IMR-90 (cell line): Measurements from ENCODE around the gene LRRC10. TPM values are rescaled to one million over a fixed set of nuclear protein-coding genes. Genes with fewer than 3 reads are reported as not detected.

Experiments used
- ATAC-seq: fragments of 200-7000 bp; cut with Tn5 transposase; 2 replicates; pipeline ENCODE4 v1.9.1; 2020; ENCODE audit warnings: low read depth, mild to moderate bottlenecking, moderate library complexity
- BruUV-seq: library from RNA; stranded (reverse); fragments of 400-500 nt; replicated peaks from 2 replicates; lab custom pipeline; 2021; lab: Mats Ljungman, UMichigan
- CTCF ChIA-PET: fragments of 300-600 bp; formaldehyde crosslinking; extraction: SDS; loops from one replicate; lab custom pipeline; 2021; ENCODE audit warnings: antibody characterized with exemption; lab: Yijun Ruan, JAX
- POLR2A ChIA-PET: fragments of 300-600 bp; sonication (Branson Sonifier 250); formaldehyde crosslinking; loops from one replicate; lab custom pipeline; 2022; ENCODE audit warnings: antibody characterized with exemption; ENCODE audit not compliant: unreplicated experiment; lab: Charles Lee
- DNase-seq: peaks from one replicate; pipeline ENCODE4 v3.0.0; 2013
- H2AFZ ChIP-seq: replicated peaks from 2 replicates; pipeline ENCODE3; 2013; ENCODE audit warnings: low read length, mild to moderate bottlenecking; ENCODE audit not compliant: poor library complexity
- H2AK5ac ChIP-seq: 2 replicates; pipeline ENCODE4 v1.6.1; 2013; ENCODE audit warnings: low read depth, low read length, inconsistent platforms
- H2AK9ac ChIP-seq: replicated peaks from 2 replicates; pipeline ENCODE3; 2013; ENCODE audit warnings: mild to moderate bottlenecking, low read depth, low read length, moderate library complexity; ENCODE audit not compliant: poor library complexity
- H2BK120ac ChIP-seq: 2 replicates; pipeline ENCODE4 v1.6.1; 2013; ENCODE audit warnings: low read depth, low read length, inconsistent platforms
- H2BK15ac ChIP-seq: 3 replicates; pipeline ENCODE4 v1.6.1; 2013; ENCODE audit warnings: low read depth, low read length, inconsistent platforms
- H2BK20ac ChIP-seq: 2 replicates; pipeline ENCODE4 v1.6.1; 2013; ENCODE audit warnings: low read depth, mild to moderate bottlenecking, inconsistent platforms, low read length, moderate library complexity
- H2BK5ac ChIP-seq: 2 replicates; pipeline ENCODE4 v1.6.1; 2013; ENCODE audit warnings: mild to moderate bottlenecking, low read depth, low read length, inconsistent platforms; ENCODE audit not compliant: poor library complexity, severe bottlenecking
- H3K14ac ChIP-seq: replicated peaks from 2 replicates; pipeline ENCODE4 v1.6.1; 2013; ENCODE audit warnings: low read depth, low read length, inconsistent platforms
- H3K18ac ChIP-seq: 2 replicates; pipeline ENCODE4 v1.6.1; 2013; ENCODE audit warnings: low read depth, low read length, control low read depth
- H3K23ac ChIP-seq: 2 replicates; pipeline ENCODE4 v1.6.1; 2013; ENCODE audit warnings: low read depth, low read length, inconsistent platforms
- H3K27ac ChIP-seq: 2 replicates; pipeline ENCODE4 v1.5.1; 2013; ENCODE audit warnings: mild to moderate bottlenecking, control low read depth, low read length; ENCODE audit not compliant: insufficient read depth
- H3K27me3 ChIP-seq: 2 replicates; pipeline ENCODE4 v1.6.1; 2013; ENCODE audit warnings: low read length; ENCODE audit not compliant: control insufficient read depth, insufficient read depth
- H3K36me3 ChIP-seq: 2 replicates; pipeline ENCODE4 v1.6.1; 2013; ENCODE audit warnings: low read length, mixed read lengths; ENCODE audit not compliant: control insufficient read depth, insufficient read depth
- H3K4ac ChIP-seq: 2 replicates; pipeline ENCODE4 v1.6.1; 2013; ENCODE audit warnings: low read depth, low read length, inconsistent platforms
- H3K4me1 ChIP-seq: 2 replicates; pipeline ENCODE4 v1.6.1; 2013; ENCODE audit warnings: low read length, mixed read lengths; ENCODE audit not compliant: control insufficient read depth, insufficient read depth
- H3K4me2 ChIP-seq: 2 replicates; pipeline ENCODE4 v1.6.1; 2013; ENCODE audit warnings: low read depth, mild to moderate bottlenecking, control low read depth, low read length, moderate library complexity
- H3K4me3 ChIP-seq: 2 replicates; pipeline ENCODE4 v1.5.1; 2013; ENCODE audit warnings: low read depth, mild to moderate bottlenecking, control low read depth, low read length, moderate library complexity; ENCODE audit not compliant: insufficient read depth
- H3K56ac ChIP-seq: 2 replicates; pipeline ENCODE4 v1.6.1; 2013; ENCODE audit warnings: low read length, inconsistent platforms; ENCODE audit not compliant: insufficient read depth; ENCODE audit errors: extremely low read depth
- H3K79me1 ChIP-seq, 2 experiments: 2 replicates each; pipeline ENCODE4 v1.6.1; 2013; ENCODE audit warnings: low read length in 2 of 2, inconsistent platforms in 1 of 2, low read depth in 1 of 2
- H3K9ac ChIP-seq: 2 replicates; pipeline ENCODE4 v1.6.1; 2013; ENCODE audit warnings: low read depth, low read length, control low read depth
- H3K9me1 ChIP-seq: 2 replicates; pipeline ENCODE4 v1.6.1; 2013; ENCODE audit warnings: low read length, inconsistent platforms; ENCODE audit not compliant: insufficient read depth
- H3K9me3 ChIP-seq: 2 replicates; pipeline ENCODE4 v1.6.1; 2013; ENCODE audit warnings: low read length; ENCODE audit not compliant: control insufficient read depth, insufficient read depth
- H4K20me1 ChIP-seq: 2 replicates; pipeline ENCODE4 v1.6.1; 2013; ENCODE audit warnings: low read length, inconsistent platforms; ENCODE audit not compliant: insufficient read depth
- H4K5ac ChIP-seq: 2 replicates; pipeline ENCODE4 v1.6.1; 2013; ENCODE audit warnings: mild to moderate bottlenecking, low read depth, low read length, control low read depth
- H4K8ac ChIP-seq, 2 experiments: 2 replicates each; pipeline ENCODE4 v1.6.1; 2013; ENCODE audit warnings: low read depth in 2 of 2, low read length in 2 of 2, control low read depth in 1 of 2, inconsistent platforms in 1 of 2
- H4K91ac ChIP-seq: 2 replicates; pipeline ENCODE4 v1.6.1; 2013; ENCODE audit warnings: low read depth, low read length, inconsistent platforms; ENCODE audit not compliant: insufficient read depth
- BHLHE40 ChIP-seq: fragments of 150-350 bp; IDR thresholded peaks from 2 replicates; pipeline ENCODE4 v1.6.1; 2016; ENCODE audit warnings: mild to moderate bottlenecking, low read depth, low read length
- CEBPB ChIP-seq: IDR thresholded peaks from 2 replicates; pipeline ENCODE4 v1.6.1; 2012; ENCODE audit warnings: low read depth, low read length, improper control_type of control experiment
- CHD1 ChIP-seq: IDR thresholded peaks from 2 replicates; pipeline ENCODE4 v1.6.1; 2012; ENCODE audit warnings: low read depth, low read length, improper control_type of control experiment
- FOS ChIP-seq: fragments of 150-350 bp; IDR thresholded peaks from 2 replicates; pipeline ENCODE4 v1.6.1; 2016; ENCODE audit warnings: low read depth, low read length
- MAFK ChIP-seq: IDR thresholded peaks from 2 replicates; pipeline ENCODE4 v1.6.1; 2012; ENCODE audit warnings: low read depth, low read length, improper control_type of control experiment
- MAZ ChIP-seq: IDR thresholded peaks from 2 replicates; pipeline ENCODE4 v1.6.1; 2012; ENCODE audit warnings: low read depth, mild to moderate bottlenecking, low read length, improper control_type of control experiment, moderate library complexity, borderline replicate concordance
- MXI1 ChIP-seq: IDR thresholded peaks from 2 replicates; pipeline ENCODE4 v1.6.1; 2012; ENCODE audit warnings: low read depth, mild to moderate bottlenecking, low read length, moderate library complexity, borderline replicate concordance
- NFE2L2 ChIP-seq: fragments of 150-350 bp; IDR thresholded peaks from 2 replicates; pipeline ENCODE4 v1.6.1; 2016; ENCODE audit warnings: low read depth, mild to moderate bottlenecking, low read length
- POLR2A ChIP-seq: IDR thresholded peaks from 2 replicates; pipeline ENCODE4 v1.6.1; 2012; ENCODE audit warnings: mild to moderate bottlenecking, low read depth, low read length
- RAD21 ChIP-seq: IDR thresholded peaks from 2 replicates; pipeline ENCODE4 v1.6.1; 2012; ENCODE audit warnings: low read length, improper control_type of control experiment
- RCOR1 ChIP-seq: IDR thresholded peaks from 2 replicates; pipeline ENCODE4 v1.6.1; 2012; ENCODE audit warnings: mild to moderate bottlenecking, low read length, improper control_type of control experiment; ENCODE audit not compliant: insufficient replicate concordance
- RFX5 ChIP-seq: IDR thresholded peaks from 2 replicates; pipeline ENCODE4 v1.8.0; 2012; ENCODE audit warnings: low read depth, mild to moderate bottlenecking, low read length, moderate library complexity
- SMC3 ChIP-seq: fragments of 150-350 bp; IDR thresholded peaks from 2 replicates; pipeline ENCODE4 v1.6.1; 2016; ENCODE audit warnings: low read depth, mild to moderate bottlenecking, antibody characterized with exemption, low read length, moderate library complexity
- USF2 ChIP-seq: fragments of 150-350 bp; IDR thresholded peaks from 2 replicates; pipeline ENCODE4 v1.6.1; 2017; ENCODE audit warnings: mild to moderate bottlenecking, antibody characterized with exemption, low read length, low read depth
- WGBS, 2 experiments: methylation state at CpG; one replicate each; pipeline versions ENCODE4 v1.1.5 to v1.1.7; 2013; ENCODE audit warnings: missing lambda C conversion rate in 2 of 2; ENCODE audit not compliant: insufficient read length in 1 of 2; ENCODE audit errors: extremely low coverage in 2 of 2; 5-methylcytosine and 5-hydroxymethylcytosine counted together
- dilution Hi-C: fragments of 300-500 bp; cut with HindIII; formaldehyde crosslinking; loops from one replicate; pipeline ENCODE4 v1.14.3; 2018; ENCODE audit warnings: low sequenced_read_pairs; ENCODE audit not compliant: unreplicated experiment
- in situ Hi-C: fragments of 300-500 bp; cut with MboI; formaldehyde crosslinking; loops from 3 replicates; pipeline ENCODE4 v1.14.3; 2019; ENCODE audit warnings: low sequenced_read_pairs, inconsistent platforms, mixed read lengths
- intact Hi-C: fragments of 100-400 bp; cut with micrococcal nuclease; formaldehyde crosslinking; loops from 2 replicates; pipeline ENCODE4 v1.10.0; 2022
- polyA plus RNA-seq, 3 experiments: library from polyadenylated mRNA; depleted of rRNA; stranded (reverse); fragments of >200 nt; gene quantifications; 2 replicates each; pipeline ENCODE4 v1.2.3, GENCODE V29; 2012; ENCODE audit warnings: low replicate concordance in 1 of 3
- total RNA-seq: library from RNA; depleted of rRNA; stranded (reverse); fragments of >200 nt; gene quantifications from 2 replicates; pipeline ENCODE4 v1.2.3, GENCODE V29; 2012
- TF ChIP-seq, protein P1 (sequence below): fragments of 150-350 bp; IDR thresholded peaks from 2 replicates; pipeline ENCODE4 v1.6.1; 2016; ENCODE audit warnings: low read depth, mild to moderate bottlenecking, low read length, moderate library complexity, borderline replicate concordance

LRRC10 gene
- total and polyA plus RNA-seq, 2 of the 4 experiments (the other 2 are of a cell fraction): not detected

DNA sequence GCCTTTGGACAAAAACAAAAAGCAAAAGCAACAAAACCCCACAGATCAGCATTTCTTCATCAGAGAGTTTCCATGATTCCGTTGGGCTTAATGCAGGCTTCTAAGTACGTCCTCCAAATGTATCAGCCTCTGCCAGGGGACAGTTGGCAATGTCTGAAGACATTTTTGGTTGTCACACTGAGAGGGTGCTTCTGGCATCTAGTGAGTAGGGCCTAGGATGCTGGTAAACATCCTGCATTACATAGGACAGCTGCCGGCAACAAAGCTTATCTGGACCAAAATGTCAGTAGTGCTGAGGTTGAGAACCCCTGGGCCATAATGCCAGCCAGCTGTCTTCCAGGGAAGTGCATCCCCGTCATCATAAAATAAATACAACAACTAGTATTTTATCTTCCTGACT lies 9.4 kb upstream of the LRRC10 start:
- no peaks in the 10 kb centered on the region for H3K79me1 ChIP-seq
- no peak overlapping the region for H2BK5ac ChIP-seq
- dilution Hi-C loops (no loop called here), in situ Hi-C loops (no loop called here), intact Hi-C loops (no loop called here)
- H2BK15ac ChIP-seq: no peak overlapping the region
- no peak overlapping the region for H3K4me3 ChIP-seq
- no peak overlapping the region for H2AK5ac ChIP-seq
- no peaks in the 10 kb centered on the region for H3K9me3 ChIP-seq
- H3K9ac ChIP-seq: no peak overlapping the region
- H2AK9ac ChIP-seq: no peak overlapping the region
- DNase-seq: no peak
- H3K18ac ChIP-seq: no peak overlapping the region
- BruUV-seq: no TSS peak
- H3K4me2 ChIP-seq: no peak overlapping the region
- H4K5ac ChIP-seq: no peak overlapping the region
- H2BK120ac ChIP-seq: no peak overlapping the region
- no peak overlapping the region for H2AFZ ChIP-seq
- no CpG with 5 or more reads among the region's 4 CpGs for WGBS, 2 experiments
- H3K36me3 ChIP-seq: no peaks in the 10 kb centered on the region
- no peak overlapping the region for H3K4ac ChIP-seq
- no peak overlapping the region for H3K14ac ChIP-seq
- H3K9me1 ChIP-seq: no peaks in the 10 kb centered on the region
- ChIA-PET POLR2A (no interaction called here), CTCF (no interaction called here)
- H3K56ac ChIP-seq: no peak overlapping the region
- H3K23ac ChIP-seq: no peak overlapping the region
- no peak overlapping the region for H2BK20ac ChIP-seq
- no peaks in the 10 kb centered on the region for H3K4me1 ChIP-seq
- ATAC-seq: no peak
- H3K27me3 ChIP-seq: peaks cover 24% of the 10 kb centered on the region
- no peaks in the 10 kb centered on the region for H4K20me1 ChIP-seq
- no peak overlapping the region for H4K8ac ChIP-seq
- H3K27ac ChIP-seq: no peak overlapping the region
- TF ChIP-seq, protein P1, sequence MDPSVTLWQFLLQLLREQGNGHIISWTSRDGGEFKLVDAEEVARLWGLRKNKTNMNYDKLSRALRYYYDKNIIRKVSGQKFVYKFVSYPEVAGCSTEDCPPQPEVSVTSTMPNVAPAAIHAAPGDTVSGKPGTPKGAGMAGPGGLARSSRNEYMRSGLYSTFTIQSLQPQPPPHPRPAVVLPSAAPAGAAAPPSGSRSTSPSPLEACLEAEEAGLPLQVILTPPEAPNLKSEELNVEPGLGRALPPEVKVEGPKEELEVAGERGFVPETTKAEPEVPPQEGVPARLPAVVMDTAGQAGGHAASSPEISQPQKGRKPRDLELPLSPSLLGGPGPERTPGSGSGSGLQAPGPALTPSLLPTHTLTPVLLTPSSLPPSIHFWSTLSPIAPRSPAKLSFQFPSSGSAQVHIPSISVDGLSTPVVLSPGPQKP: no peak
- TF ChIP-seq USF2: no peak
- no peak for TF ChIP-seq MAFK
- TF ChIP-seq CHD1: no peak
- no peak for TF ChIP-seq POLR2A
- no peak for TF ChIP-seq RCOR1
- no peak for TF ChIP-seq MXI1
- TF ChIP-seq RFX5: no peak
- TF ChIP-seq MAZ: no peak
- TF ChIP-seq RAD21: no peak
- TF ChIP-seq CEBPB: no peak
- TF ChIP-seq FOS: no peak
- no peak for TF ChIP-seq SMC3
- TF ChIP-seq NFE2L2: no peak
- no peak for TF ChIP-seq BHLHE40
- no peak overlapping the region for H4K91ac ChIP-seq
